Measurements from ENCODE around the gene SCD5.

GRCh38 chr4:82737354-82737753, 61.2 kb downstream of the SCD5 start:
- TF ChIP-seq CTCF (IDR thresholded peaks at IDR 0.05) (no peak), POLR2AphosphoS5 (IDR thresholded peaks at IDR 0.05) (no peak), POLR2A (IDR thresholded peaks at IDR 0.05; ENCODE audit: low read depth) (no peak), EP300 (IDR thresholded peaks at IDR 0.05) (no peak)

All from esophagus muscularis mucosa (tissue), 4 donors.